GM19099 (cell line): ENCODE results near the gene NNT.

Experiments
- POLR2A ChIP-seq: IDR thresholded peaks from 3 replicates; pipeline ENCODE4 v1.6.1; 2011; ENCODE audit warnings: low read depth; ENCODE audit not compliant: insufficient read length; ENCODE audit errors: extremely low read depth

NNT gene

GRCh38 chr5:43729846-43730478 is 127.0 kb downstream of the NNT start:
- no peak for TF ChIP-seq POLR2A

GRCh38 chr5:43730832-43731342 is 127.9 kb downstream of the NNT start:
- TF ChIP-seq POLR2A, result no peak

DNA sequence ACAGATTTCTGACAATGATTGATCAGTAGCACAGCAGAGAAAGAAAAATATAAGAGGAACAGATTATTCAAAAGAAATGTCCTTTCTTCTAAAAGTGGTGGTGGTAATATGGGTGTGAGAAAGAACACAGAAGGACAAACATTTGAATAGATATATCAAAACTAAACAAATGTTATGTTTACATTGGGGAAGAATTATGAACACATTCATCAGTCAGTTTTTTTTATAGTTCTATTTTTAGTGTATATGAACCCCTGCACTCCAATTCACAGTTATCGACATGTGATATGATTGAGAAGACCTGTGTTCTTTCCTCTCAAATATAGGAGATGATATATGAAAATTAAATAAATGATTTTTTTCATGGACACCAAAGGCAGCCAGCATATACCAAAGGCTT is 128.6 kb downstream of the NNT start:
- no peak for TF ChIP-seq POLR2A

GRCh38 chr5:43750809-43751208 is 147.8 kb downstream of the NNT start:
- no peak for TF ChIP-seq POLR2A

GRCh38 chr5:43753069-43753468 is 150.1 kb downstream of the NNT start:
- no peak for TF ChIP-seq POLR2A
